Measurements from ENCODE around the gene MED13. TPM values are rescaled to one million over a fixed set of nuclear protein-coding genes. Genes with fewer than 3 reads are reported as not detected.

The MED13 gene
- total RNA-seq, 4 donors from 2014 or later = 41.9 to 51.7 (median 49.1) TPM

DNA sequence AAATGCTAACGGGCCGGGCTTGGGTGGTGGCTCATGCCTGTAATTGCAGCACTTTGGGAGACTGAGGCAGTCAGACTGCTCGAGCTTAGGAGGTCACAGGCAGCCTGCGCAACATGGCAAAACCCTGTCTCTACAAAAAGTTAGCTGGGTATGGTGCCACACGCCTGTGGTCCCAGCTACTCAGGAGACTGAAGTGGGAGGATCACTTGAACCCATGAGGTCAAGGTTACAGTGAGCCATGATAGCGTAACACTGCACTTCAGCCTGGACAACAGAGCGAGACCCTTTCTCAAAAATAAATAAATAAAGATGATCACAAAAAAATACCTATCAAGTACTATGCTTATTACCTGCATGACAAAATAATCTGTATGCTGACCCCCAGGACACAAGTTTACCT is 91.0 kb downstream of the MED13 start:
- intact Hi-C loops (cut with DNase I) = no loop called here
- TF ChIP-seq, protein P1, sequence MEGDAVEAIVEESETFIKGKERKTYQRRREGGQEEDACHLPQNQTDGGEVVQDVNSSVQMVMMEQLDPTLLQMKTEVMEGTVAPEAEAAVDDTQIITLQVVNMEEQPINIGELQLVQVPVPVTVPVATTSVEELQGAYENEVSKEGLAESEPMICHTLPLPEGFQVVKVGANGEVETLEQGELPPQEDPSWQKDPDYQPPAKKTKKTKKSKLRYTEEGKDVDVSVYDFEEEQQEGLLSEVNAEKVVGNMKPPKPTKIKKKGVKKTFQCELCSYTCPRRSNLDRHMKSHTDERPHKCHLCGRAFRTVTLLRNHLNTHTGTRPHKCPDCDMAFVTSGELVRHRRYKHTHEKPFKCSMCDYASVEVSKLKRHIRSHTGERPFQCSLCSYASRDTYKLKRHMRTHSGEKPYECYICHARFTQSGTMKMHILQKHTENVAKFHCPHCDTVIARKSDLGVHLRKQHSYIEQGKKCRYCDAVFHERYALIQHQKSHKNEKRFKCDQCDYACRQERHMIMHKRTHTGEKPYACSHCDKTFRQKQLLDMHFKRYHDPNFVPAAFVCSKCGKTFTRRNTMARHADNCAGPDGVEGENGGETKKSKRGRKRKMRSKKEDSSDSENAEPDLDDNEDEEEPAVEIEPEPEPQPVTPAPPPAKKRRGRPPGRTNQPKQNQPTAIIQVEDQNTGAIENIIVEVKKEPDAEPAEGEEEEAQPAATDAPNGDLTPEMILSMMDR (IDR thresholded peaks at IDR 0.05) = no peak
- TF ChIP-seq EP300 (IDR thresholded peaks at IDR 0.05) (no peak), POLR2AphosphoS5 (IDR thresholded peaks at IDR 0.05) (no peak), POLR2A (IDR thresholded peaks at IDR 0.05; ENCODE audit: low read depth) (no peak)
- Histone ChIP-seq H3K27me3 (no peaks in the 10 kb centered on the region), H3K4me1 (no peaks in the 10 kb centered on the region), H3K27ac (replicated peaks in 1 of 4) (no peak overlapping the region), H3K4me3 (no peak overlapping the region), H3K9me3 (no peaks in the 10 kb centered on the region), H3K36me3 (peaks cover 13 to 77% (median 55%) of the 10 kb centered on the region in 4 donors)
- no peak for DNase-seq (ENCODE audit: extremely low spot score)
- 97% methylated on average over 7 of the region's 7 CpGs for WGBS

DNA sequence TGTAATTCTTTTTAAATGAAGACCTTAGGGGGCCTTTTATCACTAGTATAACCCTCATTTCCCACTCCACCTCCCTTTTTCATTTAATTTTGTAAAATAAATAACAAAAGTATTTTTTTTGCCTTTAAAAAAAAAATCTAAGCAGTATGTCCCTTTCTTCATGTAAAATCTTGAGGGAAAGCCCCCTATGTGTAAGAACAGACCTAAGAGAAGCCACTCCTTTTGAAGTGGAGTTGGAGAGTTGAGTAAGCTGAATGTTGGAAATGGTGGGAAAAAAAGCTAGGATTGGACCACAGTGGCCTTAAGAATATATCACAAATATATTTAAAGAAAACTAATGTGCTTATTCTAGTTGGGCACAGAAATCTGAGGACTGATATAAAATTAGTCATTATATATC is 92.8 kb downstream of the MED13 start:
- peaks cover 28 to 76% (median 63%) of the 10 kb centered on the region in 4 donors for H3K36me3 ChIP-seq

DNA sequence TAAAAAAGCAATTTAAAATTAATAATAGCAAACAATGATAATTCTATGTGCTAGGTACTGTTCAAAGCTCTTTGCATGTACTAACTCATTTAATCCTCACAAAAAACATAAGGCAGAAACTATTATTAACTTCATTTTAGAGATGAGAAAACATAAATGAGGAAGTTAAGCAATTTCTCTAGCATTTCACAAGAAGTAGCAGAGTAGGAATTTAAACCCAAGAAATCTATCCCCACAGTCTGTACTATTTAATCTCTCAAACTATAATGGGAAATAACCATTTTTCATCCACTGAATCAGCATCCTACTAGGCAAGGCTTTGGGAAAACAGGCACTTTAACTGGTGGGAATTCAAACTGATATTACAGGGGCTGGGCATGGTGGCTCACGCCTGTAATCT is 95.0 kb downstream of the MED13 start:
- WGBS = 92% methylated on average over 1 of the region's 1 CpG
- H3K9me3 ChIP-seq = no peaks in the 10 kb centered on the region
- TF ChIP-seq EP300 (IDR thresholded peaks at IDR 0.05) (no peak), POLR2A (IDR thresholded peaks at IDR 0.05; ENCODE audit: low read depth) (no peak), POLR2AphosphoS5 (IDR thresholded peaks at IDR 0.05) (no peak)
- TF ChIP-seq, protein P1 (IDR thresholded peaks at IDR 0.05) = no peak
- no peaks in the 10 kb centered on the region for H3K27me3 ChIP-seq
- no peak overlapping the region for H3K27ac ChIP-seq (replicated peaks in 1 of 4)
- H3K4me1 ChIP-seq = no peaks in the 10 kb centered on the region
- intact Hi-C loops (cut with DNase I) = no loop called here
- no peak for DNase-seq (ENCODE audit: extremely low spot score)
- H3K36me3 ChIP-seq = peaks cover 32 to 84% (median 68%) of the 10 kb centered on the region in 4 donors
- H3K4me3 ChIP-seq = no peak overlapping the region

More for the DNA sequence above, 92.8 kb downstream of the MED13 start:
- TF ChIP-seq, protein P1 (IDR thresholded peaks at IDR 0.05) = no peak
- TF ChIP-seq POLR2AphosphoS5 (IDR thresholded peaks at IDR 0.05) = no peak
- no peak for TF ChIP-seq EP300 (IDR thresholded peaks at IDR 0.05)
- TF ChIP-seq POLR2A (IDR thresholded peaks at IDR 0.05; ENCODE audit: low read depth) = no peak
- Histone ChIP-seq H3K27ac (replicated peaks in 1 of 4) (no peak overlapping the region), H3K27me3 (no peaks in the 10 kb centered on the region), H3K9me3 (no peaks in the 10 kb centered on the region), H3K4me1 (no peaks in the 10 kb centered on the region), H3K4me3 (no peak overlapping the region)
- intact Hi-C loops (cut with DNase I) = no loop called here
- DNase-seq (ENCODE audit: extremely low spot score) = no peak

DNA sequence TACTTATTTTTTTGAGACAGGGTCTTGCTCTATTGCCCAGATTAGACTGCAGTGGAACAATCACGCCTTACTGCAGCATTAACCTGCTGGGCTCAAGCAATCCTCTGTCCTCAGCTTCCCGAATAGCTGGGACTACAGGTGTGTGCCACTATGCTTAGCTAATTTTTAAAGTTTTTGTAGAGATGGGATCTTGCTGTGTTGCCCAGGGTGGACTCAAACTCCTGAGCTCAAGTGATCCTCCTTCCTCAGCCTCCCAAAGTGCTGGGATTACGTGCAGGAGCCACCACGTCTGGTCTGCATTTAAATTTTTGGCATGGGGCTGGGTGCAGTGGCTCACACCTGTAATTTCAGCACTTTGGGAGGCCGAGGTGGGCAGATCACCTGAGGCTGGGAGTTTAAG is 96.3 kb downstream of the MED13 start:
- DNase-seq (ENCODE audit: extremely low spot score) = no peak
- intact Hi-C loops (cut with DNase I) = no loop called here
- Histone ChIP-seq H3K4me1 (no peaks in the 10 kb centered on the region), H3K36me3 (peaks cover 45 to 94% (median 76%) of the 10 kb centered on the region in 4 donors), H3K27me3 (no peaks in the 10 kb centered on the region), H3K27ac (replicated peaks in 1 of 4) (no peak overlapping the region), H3K9me3 (no peaks in the 10 kb centered on the region), H3K4me3 (no peak overlapping the region)
- 96% methylated on average over 5 of the region's 5 CpGs for WGBS
- TF ChIP-seq, protein P1 (IDR thresholded peaks at IDR 0.05) = no peak
- TF ChIP-seq POLR2AphosphoS5 (IDR thresholded peaks at IDR 0.05) (no peak), POLR2A (IDR thresholded peaks at IDR 0.05; ENCODE audit: low read depth) (no peak), EP300 (IDR thresholded peaks at IDR 0.05) (no peak)

DNA sequence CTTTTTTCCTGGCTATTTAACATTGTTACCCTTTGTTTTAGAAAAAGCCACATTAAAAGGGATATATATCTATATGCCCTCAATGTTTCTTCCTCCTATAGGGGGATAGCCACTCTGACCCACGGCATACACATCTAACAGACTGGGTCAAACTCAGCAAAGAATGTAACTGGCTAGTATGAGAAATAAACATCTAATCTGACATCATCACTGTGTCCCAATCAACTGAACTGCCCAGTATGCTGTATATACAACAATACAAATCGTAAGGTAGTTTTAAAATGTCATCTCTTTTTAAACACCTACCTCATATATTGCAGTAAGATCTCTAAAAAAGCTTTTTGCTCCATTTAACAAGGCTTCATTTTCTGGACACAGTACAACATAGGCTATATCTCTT is 97.3 kb downstream of the MED13 start:
- Histone ChIP-seq H3K27ac (replicated peaks in 1 of 4) (no peak overlapping the region), H3K4me1 (no peaks in the 10 kb centered on the region), H3K9me3 (no peaks in the 10 kb centered on the region), H3K36me3 (peaks cover 45 to 94% (median 84%) of the 10 kb centered on the region in 4 donors), H3K4me3 (no peak overlapping the region), H3K27me3 (no peaks in the 10 kb centered on the region)
- intact Hi-C loops (cut with DNase I) = no loop called here
- no peak for TF ChIP-seq POLR2AphosphoS5 (IDR thresholded peaks at IDR 0.05)
- TF ChIP-seq, protein P1 (IDR thresholded peaks at IDR 0.05) = no peak
- TF ChIP-seq EP300 (IDR thresholded peaks at IDR 0.05) = no peak
- TF ChIP-seq POLR2A (IDR thresholded peaks at IDR 0.05; ENCODE audit: low read depth) = no peak
- no peak for DNase-seq (ENCODE audit: extremely low spot score)
- WGBS = 92% methylated on average over 2 of the region's 2 CpGs
